HG03520 (cell line): ENCODE results near the gene TMEM235.

Experiments used
- ATAC-seq: cut with Tn5 transposase; IDR thresholded peaks from one replicate; pipeline ENCODE4 v1.9.1; 2021; ENCODE audit warnings: mild to moderate bottlenecking, moderate library complexity; ENCODE audit not compliant: unreplicated experiment

TMEM235 gene

GRCh38 chr17:78230996-78231935, at the start of gene TMEM235:
TSS of gene TMEM235 (plus strand) at chr17:78231631. CDS start at chr17:78232024, 393 bp downstream.
- ATAC-seq, result no peak

DNA sequence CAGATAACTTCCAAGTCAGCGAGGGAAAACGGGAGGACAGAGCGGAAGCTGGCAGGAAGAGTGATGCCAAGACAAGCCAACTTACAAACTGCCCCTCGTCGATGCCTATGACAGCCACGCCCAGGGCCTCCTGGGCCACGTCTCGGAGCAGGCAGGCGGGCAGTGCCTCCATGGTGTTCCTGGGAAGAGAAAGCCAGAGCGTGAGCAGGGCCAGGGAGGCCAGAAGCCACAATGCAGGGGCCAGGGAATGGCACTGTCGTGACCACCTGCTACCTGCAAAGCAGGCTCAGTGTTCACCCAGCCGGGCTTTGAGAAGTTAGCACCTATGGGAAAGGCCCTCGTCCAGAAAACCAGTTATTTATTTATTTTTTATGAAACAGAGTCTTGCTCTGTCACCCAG, 48.9 kb upstream of the TMEM235 start:
- ATAC-seq, result no peak

GRCh38 chr17:78183916-78184315, 47.5 kb upstream of the TMEM235 start:
- no peak for ATAC-seq

DNA sequence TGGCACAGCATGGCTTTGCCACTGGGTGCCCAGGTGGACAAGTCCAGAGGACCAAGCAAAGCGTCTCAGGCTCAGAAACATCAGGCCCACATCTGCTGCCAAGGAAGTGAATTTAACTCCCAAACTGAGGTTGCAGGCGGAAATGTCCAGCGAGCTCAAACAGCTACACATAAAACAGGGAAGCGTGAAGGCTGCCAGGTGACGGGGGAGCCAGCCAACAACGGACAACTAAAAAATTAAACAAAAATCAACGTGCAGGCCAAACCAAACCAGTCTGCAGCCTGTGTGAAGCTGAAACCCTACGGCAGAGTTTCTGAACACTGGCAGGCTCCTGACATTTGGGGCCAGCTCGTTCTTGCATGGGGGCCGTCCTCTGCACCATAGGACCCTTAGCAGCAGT, 47.1 kb upstream of the TMEM235 start:
- no peak for ATAC-seq

DNA sequence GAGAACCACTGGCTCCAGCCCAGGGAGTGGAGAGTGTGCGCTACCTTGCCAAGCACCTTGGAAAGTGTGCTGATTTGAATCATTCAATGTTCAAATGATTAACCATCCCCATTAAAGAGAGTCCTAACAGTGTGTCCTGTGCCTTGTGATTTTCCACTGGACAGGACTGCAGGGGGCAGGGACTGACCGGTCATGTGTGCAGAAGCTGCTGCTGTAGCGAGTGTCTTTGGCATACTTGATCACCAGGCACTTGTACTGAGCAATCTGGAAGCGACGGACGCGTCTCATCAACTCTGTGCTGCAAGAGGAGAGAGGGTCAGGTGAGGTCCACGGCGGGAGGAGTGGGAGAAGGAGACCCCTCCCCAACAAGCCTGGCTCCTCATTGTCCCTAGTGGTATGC, 46.6 kb upstream of the TMEM235 start:
- no peak for ATAC-seq

DNA sequence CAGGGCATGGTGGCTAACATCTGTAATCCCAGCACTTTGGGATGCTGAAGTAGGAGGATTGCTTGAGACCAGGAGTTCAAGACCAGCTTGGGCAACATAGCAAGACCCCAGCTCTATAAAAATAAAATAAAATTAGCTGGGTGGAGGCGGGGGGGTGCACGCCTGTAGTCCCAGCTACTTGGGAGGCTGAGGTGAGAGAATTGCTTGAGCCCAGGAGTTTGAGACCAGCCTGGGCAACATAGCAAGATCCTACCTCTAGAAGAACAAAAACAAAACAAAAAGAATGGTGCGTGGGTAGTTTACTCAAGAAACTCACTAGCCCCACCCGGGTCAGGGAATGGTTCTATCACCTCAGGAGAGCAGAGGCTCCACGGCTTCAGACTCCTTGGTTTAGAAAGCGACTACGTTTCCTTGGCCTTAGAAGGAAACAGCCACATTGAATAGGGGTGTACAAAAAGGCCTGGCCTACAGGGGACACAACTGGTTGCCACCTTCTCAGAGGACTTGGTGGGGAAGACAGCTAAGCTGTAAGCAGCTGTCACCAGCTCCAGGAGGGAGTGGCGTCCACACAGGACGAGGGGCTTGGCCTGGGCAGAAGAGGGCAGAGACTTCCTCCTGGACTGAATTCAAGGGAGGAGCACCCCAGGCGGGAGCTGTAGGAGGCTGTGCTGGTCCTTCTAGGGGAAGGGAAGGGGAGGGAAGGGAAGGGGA, 45.3 kb upstream of the TMEM235 start:
- no peak for ATAC-seq

GRCh38 chr17:78186692-78187595, 44.5 kb upstream of the TMEM235 start, which contains the start of the genes AFMID and TK1:
TSS of gene AFMID (plus strand) at chr17:78187362. CDS start at chr17:78187371, 9 bp downstream.
TSS of gene TK1 (minus strand) at chr17:78187052. CDS start at chr17:78186994, 58 bp downstream.
- ATAC-seq, result peak; percentile 90

DNA sequence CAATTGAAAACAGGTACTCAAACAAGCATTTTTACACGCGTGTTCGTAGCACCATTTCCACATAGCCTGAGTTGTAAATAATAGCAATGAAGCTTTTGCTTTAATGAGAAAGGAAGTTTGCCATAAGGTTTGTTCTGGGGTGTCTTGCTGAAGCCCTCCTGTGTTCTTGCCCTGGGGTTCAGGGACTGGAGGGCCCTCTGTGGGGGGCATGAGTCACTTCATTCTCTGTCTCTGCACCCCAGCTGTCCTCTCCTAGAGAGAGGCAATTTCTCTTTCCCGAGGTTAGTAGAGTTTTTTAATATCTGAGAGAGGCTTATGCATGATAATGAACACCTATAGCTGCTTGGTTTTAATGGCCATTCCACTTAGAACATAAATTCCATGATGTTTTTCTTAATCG, 34.7 kb upstream of the TMEM235 start:
- no peak for ATAC-seq

DNA sequence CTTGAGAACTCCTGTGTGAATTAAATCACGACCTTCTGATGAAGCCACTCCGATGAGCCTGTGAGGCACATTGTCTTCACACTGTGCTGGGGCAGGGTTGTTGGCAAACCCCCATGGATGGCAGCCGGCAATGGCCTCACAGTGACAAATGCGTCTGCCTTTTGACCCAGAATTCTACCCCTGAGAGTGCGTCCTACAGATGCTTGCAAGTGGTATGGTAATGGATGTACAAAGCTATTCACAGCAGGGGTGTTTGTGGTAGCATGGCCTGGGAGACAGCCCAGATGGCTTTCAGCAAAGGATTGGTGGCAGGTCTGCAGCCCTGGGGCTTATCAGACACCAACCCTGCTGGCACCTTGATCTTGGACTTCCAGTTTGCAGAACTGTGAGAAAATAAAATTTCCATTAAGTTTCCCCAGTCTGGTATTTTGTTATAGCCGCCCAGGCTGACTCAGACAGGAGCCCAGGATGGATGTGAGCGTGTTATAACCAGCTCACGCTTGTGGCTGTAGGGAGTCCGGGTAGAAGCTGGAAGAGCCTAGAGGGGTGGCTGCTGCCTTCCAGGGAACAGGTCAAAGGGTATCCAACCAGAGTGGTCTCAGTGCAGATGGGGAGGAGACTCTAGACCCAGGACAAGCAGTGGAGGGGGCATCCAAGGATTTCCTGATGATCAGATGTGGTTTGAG, 34.1 kb upstream of the TMEM235 start:
- no peak for ATAC-seq

DNA sequence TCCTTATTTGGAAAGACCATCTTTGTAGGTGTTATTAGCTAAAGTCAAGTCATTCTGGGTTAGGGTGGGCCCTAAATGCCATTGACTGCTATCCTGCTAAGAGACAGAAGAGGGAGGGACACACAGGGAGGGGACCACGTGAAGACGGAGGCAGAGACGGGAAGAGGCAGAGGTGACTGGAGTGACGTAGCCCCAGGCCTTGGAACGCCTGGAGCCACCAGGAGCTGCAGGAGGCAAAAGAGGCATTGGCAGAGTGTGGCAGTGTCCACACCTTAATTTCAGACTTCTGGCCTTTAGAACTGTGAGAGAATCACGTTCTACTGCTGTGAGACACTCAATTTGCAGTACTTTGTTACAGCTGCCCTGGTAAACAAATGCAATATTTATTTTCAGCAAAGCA, 31.0 kb upstream of the TMEM235 start:
- no peak for ATAC-seq

GRCh38 chr17:78202666-78203065, 28.8 kb upstream of the TMEM235 start:
- no peak for ATAC-seq

DNA sequence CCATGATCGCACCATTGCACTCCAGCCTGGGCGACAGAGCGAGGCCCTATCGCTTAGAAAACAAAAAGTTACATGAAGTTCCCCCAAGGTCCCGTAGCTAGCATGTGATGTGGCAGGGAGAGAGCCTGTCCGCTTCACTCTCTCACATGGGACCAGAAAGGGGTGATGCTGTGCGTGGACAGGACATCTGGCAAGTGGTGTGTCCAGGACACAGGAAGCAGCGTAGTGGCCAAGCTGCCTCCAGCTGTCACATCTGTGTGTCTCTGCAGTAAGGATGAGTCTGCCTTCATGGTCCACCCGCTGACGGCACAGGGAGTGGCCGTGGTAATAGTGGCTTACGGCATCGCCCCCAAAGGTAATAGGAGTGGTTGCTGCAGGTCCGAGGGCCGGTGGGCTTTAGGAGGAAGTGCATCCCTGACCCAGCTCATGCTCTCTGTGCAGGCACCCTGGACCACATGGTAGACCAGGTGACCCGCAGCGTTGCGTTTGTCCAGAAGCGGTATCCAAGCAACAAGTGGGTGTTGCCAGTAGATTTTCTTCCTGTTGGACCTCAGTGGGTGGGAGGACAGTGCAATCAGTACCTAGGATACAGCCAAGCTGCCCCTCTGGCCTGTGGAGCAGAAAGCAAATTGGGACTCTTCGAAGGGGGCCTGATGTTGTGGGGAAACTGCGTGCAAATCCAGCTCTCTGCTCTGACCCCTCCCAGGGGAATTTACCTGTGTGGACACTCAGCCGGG, 26.9 kb upstream of the TMEM235 start:
- ATAC-seq, result no peak

DNA sequence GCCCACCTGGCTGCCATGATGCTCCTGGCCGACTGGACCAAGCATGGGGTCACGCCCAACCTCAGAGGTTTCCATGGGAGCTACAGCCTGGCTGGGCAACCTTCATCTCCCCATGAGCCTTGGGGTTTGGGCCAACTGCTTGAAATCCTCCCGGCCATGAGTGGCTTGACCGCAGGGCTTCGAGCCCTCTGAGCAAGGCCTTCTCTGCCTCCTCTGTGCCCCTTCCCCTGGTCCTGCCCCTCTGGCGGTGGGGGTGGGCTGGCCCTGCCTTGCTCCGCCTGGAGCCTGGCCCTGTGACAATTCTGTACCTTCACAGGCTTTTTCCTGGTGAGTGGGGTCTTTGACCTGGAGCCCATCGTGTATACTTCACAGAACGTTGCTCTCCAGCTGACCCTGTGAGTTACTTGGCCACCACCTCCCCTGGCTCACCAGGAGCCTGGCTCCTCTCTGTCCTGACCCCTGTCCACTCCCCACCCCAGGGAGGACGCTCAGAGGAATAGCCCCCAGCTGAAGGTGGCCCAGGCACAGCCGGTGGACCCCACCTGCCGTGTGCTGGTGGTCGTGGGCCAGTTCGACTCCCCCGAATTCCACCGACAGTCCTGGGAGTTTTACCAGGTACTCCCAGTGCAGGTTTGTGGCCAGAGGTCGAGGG, 26.2 kb upstream of the TMEM235 start:
- no peak for ATAC-seq

DNA sequence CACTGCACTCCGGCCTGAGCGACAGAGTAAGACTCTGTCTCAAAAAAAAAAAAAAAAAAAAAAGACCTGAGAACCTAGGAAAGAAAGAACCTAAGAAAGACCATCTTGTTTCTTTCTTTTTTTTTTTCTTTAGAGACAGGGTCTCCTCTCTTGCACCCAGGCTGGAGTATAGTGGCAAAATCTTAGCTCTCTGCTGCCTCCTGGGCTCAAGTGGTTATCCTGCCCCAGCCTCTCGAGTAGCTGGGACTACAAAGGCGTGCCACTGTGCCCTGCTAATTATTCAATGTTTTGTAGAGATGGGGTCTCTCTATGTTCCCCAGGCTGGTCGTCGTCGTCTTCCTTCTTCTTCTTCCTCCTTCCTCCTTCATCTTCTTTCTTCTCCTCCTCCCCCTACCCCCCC, 25.1 kb upstream of the TMEM235 start:
- no peak for ATAC-seq

GRCh38 chr17:78208486-78208885, 22.9 kb upstream of the TMEM235 start:
- no peak for ATAC-seq

- no peak for ATAC-seq
These were observed 21.3 kb upstream of the TMEM235 start for GRCh38 chr17:78210111-78210510.

DNA sequence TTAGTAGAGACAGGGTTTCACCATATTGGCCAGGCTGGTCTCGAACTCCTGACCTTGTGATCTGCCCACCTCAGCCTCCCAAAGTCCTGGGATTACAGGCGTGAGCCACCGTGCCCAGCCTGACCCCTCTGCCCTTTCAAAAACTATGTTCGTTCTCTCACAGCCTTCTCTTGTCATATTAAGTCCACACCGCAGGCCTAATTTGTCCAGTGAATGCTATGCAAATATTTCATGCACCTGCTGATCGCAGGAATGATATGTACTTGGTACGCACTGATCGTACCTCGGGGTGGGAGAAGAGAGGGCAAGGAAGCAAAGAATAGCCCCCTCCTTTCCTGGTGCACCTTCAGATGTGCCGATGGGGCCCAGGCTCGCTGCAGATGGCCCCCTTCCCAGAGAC, 20.4 kb upstream of the TMEM235 start:
- ATAC-seq, result no peak

DNA sequence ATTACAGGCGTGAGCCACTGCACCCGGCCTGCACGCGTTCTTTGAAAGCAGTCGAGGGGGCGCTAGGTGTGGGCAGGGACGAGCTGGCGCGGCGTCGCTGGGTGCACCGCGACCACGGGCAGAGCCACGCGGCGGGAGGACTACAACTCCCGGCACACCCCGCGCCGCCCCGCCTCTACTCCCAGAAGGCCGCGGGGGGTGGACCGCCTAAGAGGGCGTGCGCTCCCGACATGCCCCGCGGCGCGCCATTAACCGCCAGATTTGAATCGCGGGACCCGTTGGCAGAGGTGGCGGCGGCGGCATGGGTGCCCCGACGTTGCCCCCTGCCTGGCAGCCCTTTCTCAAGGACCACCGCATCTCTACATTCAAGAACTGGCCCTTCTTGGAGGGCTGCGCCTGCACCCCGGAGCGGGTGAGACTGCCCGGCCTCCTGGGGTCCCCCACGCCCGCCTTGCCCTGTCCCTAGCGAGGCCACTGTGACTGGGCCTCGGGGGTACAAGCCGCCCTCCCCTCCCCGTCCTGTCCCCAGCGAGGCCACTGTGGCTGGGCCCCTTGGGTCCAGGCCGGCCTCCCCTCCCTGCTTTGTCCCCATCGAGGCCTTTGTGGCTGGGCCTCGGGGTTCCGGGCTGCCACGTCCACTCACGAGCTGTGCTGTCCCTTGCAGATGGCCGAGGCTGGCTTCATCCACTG, 17.3 kb upstream of the TMEM235 start, which contains the start of gene BIRC5:
Gene BIRC5 (plus strand): TSS at position 238 of the 690 bp plus-strand sequence. CDS start 64 bp downstream, at position 302.
- peak; percentile 76 for ATAC-seq
